ENCODE measurements around the gene TMED8. TPM values are rescaled to one million over a fixed set of nuclear protein-coding genes. Genes with fewer than 3 reads are reported as not detected.

Gene TMED8
- total and polyA plus RNA-seq, 2 of the 13 experiments (the other 11 are each of a cell fraction or from before 2014, with no cell fraction given), result 6.0 to 11.7 TPM

GRCh38 chr14:77376771-77377501 is at the start of gene TMED8, which contains the start of gene SAMD15 (continued):
- TF ChIP-seq, protein P1, sequence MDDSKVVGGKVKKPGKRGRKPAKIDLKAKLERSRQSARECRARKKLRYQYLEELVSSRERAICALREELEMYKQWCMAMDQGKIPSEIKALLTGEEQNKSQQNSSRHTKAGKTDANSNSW (CRISPR knock-in tag; IDR thresholded peaks at IDR 0.05; ENCODE audit: borderline replicate concordance), result no peak
- TF ChIP-seq TRAFD1 (CRISPR knock-in tag; IDR thresholded peaks at IDR 0.05; ENCODE audit: borderline replicate concordance) (no peak), LCORL (IDR thresholded peaks at IDR 0.05) (no peak), LCORL (CRISPR knock-in tag; IDR thresholded peaks at IDR 0.05) (no peak), TBL1XR1 (IDR thresholded peaks at IDR 0.05; ENCODE audit: borderline replicate concordance, low read length, partially characterized antibody) (no peak), DDIT3 (CRISPR knock-in tag; IDR thresholded peaks at IDR 0.05) (no peak), TARDBP (CRISPR knock-in tag; IDR thresholded peaks at IDR 0.05) (peak; percentile 40; the same call in 1 of the 2 replicates), ZNF761 (CRISPR knock-in tag; conservative IDR thresholded peaks at IDR 0.05) (no peak), TCF7 (IDR thresholded peaks at IDR 0.05; ENCODE audit: low read depth) (0 out of 2 replicates have a peak, but pooled peaks have one; percentile 14), POGZ (CRISPR knock-in tag; IDR thresholded peaks at IDR 0.05) (peak; percentile 56; the same call in 1 of the 2 replicates), MXD4 (CRISPR knock-in tag; IDR thresholded peaks at IDR 0.05) (peak; percentile 60; the same call in 1 of the 2 replicates), PPARG (CRISPR knock-in tag; conservative IDR thresholded peaks at IDR 0.05) (no peak), ZNF260 (CRISPR knock-in tag; IDR thresholded peaks at IDR 0.05; ENCODE audit: borderline replicate concordance, low read depth) (no peak), NRL (CRISPR knock-in tag; IDR thresholded peaks at IDR 0.05; ENCODE audit: borderline replicate concordance) (no peak), SNAPC4 (CRISPR knock-in tag; IDR thresholded peaks at IDR 0.05) (no peak), JUND (CRISPR knock-in tag; IDR thresholded peaks at IDR 0.05) (no peak), ZNF782 (CRISPR knock-in tag; IDR thresholded peaks at IDR 0.05; ENCODE audit: borderline replicate concordance) (no peak)
- TF ChIP-seq, protein P2, sequence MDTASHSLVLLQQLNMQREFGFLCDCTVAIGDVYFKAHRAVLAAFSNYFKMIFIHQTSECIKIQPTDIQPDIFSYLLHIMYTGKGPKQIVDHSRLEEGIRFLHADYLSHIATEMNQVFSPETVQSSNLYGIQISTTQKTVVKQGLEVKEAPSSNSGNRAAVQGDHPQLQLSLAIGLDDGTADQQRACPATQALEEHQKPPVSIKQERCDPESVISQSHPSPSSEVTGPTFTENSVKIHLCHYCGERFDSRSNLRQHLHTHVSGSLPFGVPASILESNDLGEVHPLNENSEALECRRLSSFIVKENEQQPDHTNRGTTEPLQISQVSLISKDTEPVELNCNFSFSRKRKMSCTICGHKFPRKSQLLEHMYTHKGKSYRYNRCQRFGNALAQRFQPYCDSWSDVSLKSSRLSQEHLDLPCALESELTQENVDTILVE (CRISPR knock-in tag; IDR thresholded peaks at IDR 0.05), result 0 out of 2 replicates have a peak, but pooled peaks have one; percentile 31
- TF ChIP-seq, protein P3, sequence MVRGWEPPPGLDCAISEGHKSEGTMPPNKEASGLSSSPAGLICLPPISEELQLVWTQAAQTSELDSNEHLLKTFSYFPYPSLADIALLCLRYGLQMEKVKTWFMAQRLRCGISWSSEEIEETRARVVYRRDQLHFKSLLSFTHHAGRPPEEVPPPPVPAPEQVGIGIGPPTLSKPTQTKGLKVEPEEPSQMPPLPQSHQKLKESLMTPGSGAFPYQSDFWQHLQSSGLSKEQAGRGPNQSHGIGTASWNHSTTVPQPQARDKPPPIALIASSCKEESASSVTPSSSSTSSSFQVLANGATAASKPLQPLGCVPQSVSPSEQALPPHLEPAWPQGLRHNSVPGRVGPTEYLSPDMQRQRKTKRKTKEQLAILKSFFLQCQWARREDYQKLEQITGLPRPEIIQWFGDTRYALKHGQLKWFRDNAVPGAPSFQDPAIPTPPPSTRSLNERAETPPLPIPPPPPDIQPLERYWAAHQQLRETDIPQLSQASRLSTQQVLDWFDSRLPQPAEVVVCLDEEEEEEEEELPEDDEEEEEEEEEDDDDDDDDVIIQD (CRISPR knock-in tag; IDR thresholded peaks at IDR 0.05; ENCODE audit: low read depth), result peak; percentile 31; the same call in 1 of the 2 replicates
